Testis (tissue), 2 donors: ENCODE results near the gene NDOR1.

ENCODE experiments used
- POLR2A ChIP-seq: fragments of 450-650 bp; IDR thresholded peaks from one replicate; pipeline ENCODE4 v1.6.1; 2017; ENCODE audit warnings: antibody characterized with exemption, mild to moderate bottlenecking, moderate library complexity
- TF ChIP-seq, protein P1 (sequence below), 3 experiments: fragments of 450-650 bp in 2 of 3; fragments of 200-600 bp in 1 of 3; sonication (generic) in 1 of 3; IDR thresholded peaks; one replicate each; pipeline ENCODE4 v1.5.1; 2016 to 2019; ENCODE audit warnings: antibody characterized with exemption in 3 of 3, mild to moderate bottlenecking in 2 of 3, moderate library complexity in 1 of 3

DNA sequence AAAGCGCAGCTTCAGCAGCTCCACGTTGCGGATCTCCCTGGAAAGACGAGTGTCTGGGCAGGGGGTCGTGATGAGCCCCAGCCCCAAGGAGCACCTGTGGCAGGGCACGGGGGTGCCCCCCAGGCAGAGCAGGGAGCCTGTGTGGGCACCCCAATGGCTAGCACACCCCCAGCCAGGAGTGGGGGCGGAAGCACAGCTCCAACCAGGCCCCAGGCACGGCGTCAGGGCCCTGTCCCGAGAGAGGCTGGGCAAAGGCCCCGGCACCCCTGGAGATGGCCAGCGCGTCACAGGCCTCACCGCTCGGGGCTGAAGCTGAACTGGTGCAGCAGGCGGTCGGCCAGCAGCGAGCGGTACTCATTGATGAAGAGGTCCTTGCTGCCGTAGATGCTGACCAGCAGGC lies 25.0 kb upstream of the NDOR1 start:
- TF ChIP-seq, protein P1, sequence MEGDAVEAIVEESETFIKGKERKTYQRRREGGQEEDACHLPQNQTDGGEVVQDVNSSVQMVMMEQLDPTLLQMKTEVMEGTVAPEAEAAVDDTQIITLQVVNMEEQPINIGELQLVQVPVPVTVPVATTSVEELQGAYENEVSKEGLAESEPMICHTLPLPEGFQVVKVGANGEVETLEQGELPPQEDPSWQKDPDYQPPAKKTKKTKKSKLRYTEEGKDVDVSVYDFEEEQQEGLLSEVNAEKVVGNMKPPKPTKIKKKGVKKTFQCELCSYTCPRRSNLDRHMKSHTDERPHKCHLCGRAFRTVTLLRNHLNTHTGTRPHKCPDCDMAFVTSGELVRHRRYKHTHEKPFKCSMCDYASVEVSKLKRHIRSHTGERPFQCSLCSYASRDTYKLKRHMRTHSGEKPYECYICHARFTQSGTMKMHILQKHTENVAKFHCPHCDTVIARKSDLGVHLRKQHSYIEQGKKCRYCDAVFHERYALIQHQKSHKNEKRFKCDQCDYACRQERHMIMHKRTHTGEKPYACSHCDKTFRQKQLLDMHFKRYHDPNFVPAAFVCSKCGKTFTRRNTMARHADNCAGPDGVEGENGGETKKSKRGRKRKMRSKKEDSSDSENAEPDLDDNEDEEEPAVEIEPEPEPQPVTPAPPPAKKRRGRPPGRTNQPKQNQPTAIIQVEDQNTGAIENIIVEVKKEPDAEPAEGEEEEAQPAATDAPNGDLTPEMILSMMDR (IDR thresholded peaks at IDR 0.05), result no peak
- TF ChIP-seq POLR2A, result no peak
